Adipose tissue (tissue), 3 donors: ENCODE data around the gene PKIG. TPM values are rescaled to one million over a fixed set of nuclear protein-coding genes. Genes with fewer than 3 reads are reported as not detected.

Experiments used
- H3K27ac ChIP-seq: one replicate; pipeline ENCODE4 v1.5.1; 2013; ENCODE audit warnings: low read depth, low read length
- WGBS, 3 donors: extraction: QIAGEN DNeasy Blood & Tissue Kit; methylation state at CpG; one replicate each; pipeline ENCODE4 v1.1.7; 2013; 5-methylcytosine and 5-hydroxymethylcytosine counted together
- polyA plus RNA-seq, 3 donors: library from polyadenylated mRNA; stranded (reverse); fragments of 200-250 nt; gene quantifications; one replicate each; pipeline ENCODE4 v1.2.3, GENCODE V29; 2013
- donor health status: healthy with polysubstance abuse.
- donor health status: Bipolar disorder and iron deficiency.
- donor health status: healthy.

PKIG gene
- polyA plus RNA-seq, 3 donors = 18.1 to 122 (median 74.4) TPM

DNA sequence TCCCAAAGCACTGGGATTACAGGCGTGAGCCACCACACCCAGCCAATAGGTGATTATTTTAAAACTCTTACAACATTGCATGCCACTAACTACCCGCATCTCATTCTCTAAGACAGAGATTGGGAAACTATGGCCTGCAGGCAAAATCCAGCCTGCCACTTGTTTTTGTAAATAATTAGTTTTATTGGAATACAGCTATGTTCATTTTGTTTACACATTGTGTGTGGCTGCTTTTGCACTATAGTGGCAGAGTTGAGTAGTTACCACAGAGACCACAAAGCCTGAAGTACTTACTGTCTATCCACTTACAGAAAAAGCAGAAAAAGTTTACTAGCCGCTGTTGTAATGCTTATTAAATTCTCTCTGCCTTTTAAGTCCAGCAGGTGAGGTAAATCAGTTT, 16.4 kb upstream of the PKIG start:
- H3K27ac ChIP-seq = no peak overlapping the region
- WGBS, 3 donors = 86 to 95% (median 94%) methylated on average over 3 of the region's 3 CpGs

DNA sequence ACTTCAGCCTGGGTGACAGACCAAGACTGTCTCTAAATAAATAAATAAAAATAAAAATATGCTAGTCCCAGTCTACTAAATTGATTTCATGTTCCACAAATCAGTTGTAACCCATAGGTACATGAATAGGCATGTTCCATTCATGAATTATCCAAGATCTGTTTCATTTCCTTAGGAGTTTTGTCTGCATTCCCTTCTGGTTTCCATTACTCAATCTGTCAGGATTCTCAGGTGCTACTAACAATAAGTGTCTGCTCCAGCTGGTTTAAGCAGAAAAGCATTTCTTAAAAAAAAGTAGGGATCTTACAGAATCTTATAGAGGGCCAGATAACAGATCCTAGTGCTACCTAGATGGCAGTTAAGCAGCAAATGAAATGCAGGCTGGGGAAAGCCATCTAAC, 15.6 kb upstream of the PKIG start:
- no peak overlapping the region for H3K27ac ChIP-seq

- 94 to 100% (median 97%) methylated on average over 1 of the region's 1 CpG for WGBS, 3 donors
- H3K27ac ChIP-seq = no peak overlapping the region
Observed at GRCh38 chr20:44570367-44570766, 12.0 kb upstream of the PKIG start.

DNA sequence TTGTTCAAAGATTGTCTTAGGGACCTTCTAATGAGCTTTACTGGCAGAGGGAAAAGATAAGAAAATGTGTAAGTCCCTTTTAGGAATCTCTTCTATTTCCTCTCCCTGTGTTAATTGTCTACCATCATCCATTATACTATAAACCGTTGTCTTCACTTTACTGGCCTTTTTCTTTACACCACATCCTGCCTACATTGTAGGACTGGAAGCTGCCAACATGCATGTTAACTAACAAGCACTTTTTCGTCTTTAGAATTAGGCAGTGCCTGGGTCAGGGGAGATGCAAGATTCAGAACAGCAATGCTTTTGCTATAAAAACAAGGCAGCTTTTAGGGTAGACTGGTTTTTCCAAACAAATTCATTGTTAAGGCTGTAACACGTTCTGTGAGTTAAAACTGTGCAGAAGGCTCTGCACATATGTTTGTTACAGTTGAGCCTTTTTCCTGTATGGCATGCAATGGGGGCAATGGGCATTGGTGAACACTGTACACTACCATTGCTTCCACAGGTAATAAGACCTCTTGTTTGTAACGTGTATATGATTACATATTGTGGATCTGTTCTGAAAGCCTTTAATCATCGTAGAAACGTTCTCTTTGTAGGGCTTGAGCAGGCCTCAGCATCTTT, 10.9 kb upstream of the PKIG start:
- no peak overlapping the region for H3K27ac ChIP-seq
- 69 to 78% (median 69%) methylated on average over 6 of the region's 6 CpGs for WGBS, 3 donors

- WGBS, 3 donors = 38 to 60% (median 45%) methylated on average over 6 of the region's 6 CpGs
- no peak overlapping the region for H3K27ac ChIP-seq
Observed at GRCh38 chr20:44572551-44573500, 9.6 kb upstream of the PKIG start.

GRCh38 chr20:44573501-44573869, 8.9 kb upstream of the PKIG start:
- WGBS, 3 donors = 88 to 94% (median 90%) methylated on average over 2 of the region's 2 CpGs
- no peak overlapping the region for H3K27ac ChIP-seq

DNA sequence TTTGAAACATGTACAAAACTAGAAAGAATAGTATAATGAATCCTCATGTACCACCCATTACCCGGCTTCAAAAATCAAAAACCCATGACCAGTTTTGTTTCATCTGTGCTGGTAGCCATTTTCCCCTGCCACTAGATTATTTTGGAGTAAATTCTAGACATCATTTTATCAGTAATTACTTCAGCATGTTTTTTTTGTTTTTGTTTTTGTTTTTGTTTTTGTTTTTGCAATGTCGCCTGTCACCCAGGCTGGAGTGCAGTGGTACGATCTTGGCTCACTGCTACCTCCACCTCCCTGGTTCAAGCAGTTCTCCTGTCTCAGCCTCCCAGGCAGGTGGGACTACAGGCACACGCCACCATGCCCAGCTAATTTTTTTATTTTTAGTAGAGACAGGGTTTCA, 8.0 kb upstream of the PKIG start:
- H3K27ac ChIP-seq = no peak overlapping the region
- WGBS, 3 donors = 97 to 98% (median 97%) methylated on average over 4 of the region's 4 CpGs

DNA sequence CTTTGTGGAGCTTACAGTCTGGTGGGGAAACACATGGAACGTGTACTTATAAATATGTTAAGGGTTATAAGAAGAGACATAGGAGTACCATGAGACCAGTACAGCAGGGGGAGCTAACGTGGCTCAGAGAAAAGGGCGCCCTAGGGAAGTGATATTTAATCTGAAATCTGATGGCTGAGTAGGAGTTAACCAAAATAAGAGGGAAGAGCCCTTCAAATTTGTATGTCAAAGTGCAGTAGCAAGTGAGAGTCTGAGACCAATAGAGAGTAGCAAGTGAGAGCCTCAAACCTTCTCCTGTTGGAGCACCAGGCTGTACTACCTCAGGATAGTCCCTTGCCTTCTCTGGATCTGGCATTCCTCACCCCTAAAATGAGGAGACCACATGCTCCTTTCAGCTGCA, 6.1 kb upstream of the PKIG start:
- WGBS, 3 donors = 23 to 72% (median 23%) methylated on average over 3 of the region's 3 CpGs
- peak overlapping the region; percentile 42 for H3K27ac ChIP-seq

DNA sequence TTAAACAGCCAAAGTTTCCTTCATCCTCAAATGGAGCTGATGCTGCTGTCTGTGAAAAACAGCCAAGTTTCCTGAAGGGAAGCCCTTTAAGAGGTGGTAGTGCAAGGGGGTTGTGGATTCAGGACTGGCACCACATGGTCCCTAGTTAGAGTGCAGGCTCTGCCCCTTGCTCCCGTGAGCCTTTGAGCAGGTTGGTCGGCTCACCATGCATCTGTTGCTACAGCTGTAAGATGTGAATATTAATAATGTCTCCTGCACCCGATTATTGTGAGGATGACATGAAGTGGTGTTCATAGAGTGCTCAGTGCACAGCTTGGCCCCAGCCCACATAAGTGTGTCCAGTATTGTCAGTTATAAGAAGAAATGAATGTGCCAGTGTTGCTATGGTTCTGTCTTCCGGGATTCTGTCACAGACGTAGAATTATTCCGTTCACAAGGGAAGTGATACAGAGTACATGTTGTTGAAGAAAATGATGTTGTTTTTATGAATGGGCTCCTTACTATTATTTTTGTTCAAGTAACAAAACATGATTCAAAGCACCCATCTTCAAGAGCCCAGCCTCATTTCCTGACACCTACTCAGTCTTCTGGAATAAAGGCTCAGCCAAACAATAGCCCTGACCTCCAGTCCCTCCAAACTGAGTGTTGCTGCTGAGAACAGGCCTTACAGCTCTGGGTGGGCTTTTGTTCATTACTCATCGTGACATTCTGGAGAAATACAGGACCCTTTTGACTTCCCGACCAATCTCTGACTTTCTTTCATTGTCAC, 2.9 kb upstream of the PKIG start:
- peak overlapping the region; percentile 24 for H3K27ac ChIP-seq
- WGBS, 3 donors = 66 to 80% (median 68%) methylated on average over 8 of the region's 8 CpGs

DNA sequence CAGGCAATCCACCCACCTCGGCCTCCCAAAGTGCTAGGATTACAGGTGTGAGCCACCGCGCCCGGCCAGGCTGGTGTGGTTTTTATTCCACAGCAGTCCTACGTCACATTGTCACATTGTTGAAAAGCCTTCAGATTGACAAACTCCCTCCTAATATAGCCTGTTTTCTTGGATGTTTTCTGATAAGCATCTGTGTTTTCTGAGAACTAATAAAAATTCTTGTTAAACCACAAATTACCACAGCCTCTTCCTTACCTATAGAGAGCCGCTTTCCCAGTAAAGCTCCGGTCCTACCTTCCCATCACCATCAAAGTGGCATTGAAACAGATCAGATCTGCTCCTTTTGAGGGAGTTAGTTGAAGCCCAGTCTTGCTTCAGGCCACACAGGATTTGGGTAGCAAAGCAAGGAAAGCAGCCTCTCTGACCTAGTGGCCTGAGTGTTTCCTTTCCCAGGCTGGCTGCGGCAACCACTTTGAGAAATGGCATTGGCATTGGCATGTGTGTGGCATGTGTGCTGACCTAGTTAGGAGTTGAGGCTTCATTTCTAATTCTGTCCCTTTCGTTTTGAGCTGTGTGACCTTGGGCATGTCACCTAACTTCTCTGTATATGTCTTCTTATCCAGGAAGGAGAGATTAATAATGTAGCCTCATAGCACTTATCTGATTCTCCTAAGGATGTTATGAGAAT, 1.7 kb upstream of the PKIG start:
- 76 to 84% (median 83%) methylated on average over 9 of the region's 9 CpGs for WGBS, 3 donors
- H3K27ac ChIP-seq = peak overlapping the region; percentile 1

DNA sequence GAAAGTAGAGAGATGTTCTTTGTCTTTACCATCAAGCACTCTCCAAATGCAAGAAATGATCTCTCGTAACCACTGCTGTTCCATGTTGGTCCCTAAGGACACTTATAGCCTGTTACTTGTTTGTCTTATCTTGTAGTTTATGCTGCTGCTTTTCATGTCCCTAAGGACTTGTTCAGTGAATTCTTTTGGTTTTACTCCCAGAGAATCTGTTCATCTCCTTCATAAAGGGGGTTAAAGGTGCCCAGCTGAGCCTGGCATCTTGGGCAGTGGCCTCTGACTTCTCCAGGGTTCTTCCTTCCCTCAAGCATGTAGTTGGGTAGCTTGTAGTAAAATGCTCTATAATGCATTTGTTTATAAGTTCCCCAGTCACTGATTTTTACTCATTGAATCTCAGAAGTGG, 864 bp upstream of the PKIG start:
- WGBS, 3 donors = 44 to 94% (median 61%) methylated on average over 1 of the region's 1 CpG
- H3K27ac ChIP-seq = no peak overlapping the region

- no peak overlapping the region for H3K27ac ChIP-seq
- WGBS, 3 donors = 50 to 78% (median 63%) methylated on average over 1 of the region's 1 CpG
Observed at GRCh38 chr20:44583157-44583556, 778 bp downstream of the PKIG start.

- 63 to 95% (median 75%) methylated on average over 4 of the region's 4 CpGs for WGBS, 3 donors
- no peak overlapping the region for H3K27ac ChIP-seq
Observed at GRCh38 chr20:44584162-44584561, 1.8 kb downstream of the PKIG start.

DNA sequence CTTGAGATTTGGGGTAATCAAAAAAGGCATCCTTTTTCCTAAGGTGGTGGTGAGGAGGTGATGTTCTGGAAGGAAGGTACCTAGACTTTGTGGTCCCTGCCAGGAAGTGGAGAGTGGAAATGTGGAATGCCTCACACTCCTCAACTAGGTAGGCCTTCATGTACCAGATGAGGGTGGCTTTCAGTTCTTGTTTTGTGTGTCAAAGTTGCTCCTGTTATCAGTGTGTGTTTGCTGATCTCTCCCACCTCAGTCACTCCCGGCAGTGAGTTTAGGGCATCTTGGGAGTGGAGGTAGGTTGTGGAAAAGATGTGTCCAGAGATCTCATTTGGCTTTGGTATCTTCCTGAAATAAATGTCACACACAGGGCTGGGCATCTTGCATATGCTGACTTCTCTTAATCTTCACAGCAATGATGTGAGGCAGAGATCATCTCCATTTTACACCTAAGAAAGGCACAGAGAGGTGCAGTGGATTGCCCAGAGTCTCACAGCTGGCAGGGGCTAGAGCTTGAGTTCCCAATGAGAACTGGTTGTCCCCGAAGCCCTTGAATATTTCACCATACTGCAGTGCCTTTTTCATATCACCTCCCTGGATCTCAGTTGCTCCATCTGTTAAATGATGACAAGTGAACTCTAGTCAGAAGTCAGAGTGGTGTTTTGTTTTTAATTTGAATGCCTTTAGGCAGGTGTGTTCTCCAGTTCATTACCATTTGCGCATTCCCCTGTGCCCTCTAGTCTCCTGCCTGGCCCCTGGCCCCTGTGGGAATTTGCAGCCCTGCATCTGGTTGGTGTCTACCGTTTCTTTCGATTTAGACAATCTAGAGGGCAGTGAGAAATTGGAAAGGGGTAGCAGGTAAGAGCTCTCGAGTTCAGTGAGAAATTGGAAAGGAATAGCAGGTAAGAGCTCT, 2.9 kb downstream of the PKIG start:
- 71 to 84% (median 80%) methylated on average over 6 of the region's 6 CpGs for WGBS, 3 donors
- H3K27ac ChIP-seq = no peak overlapping the region

- 51 to 79% (median 68%) methylated on average over 3 of the region's 3 CpGs for WGBS, 3 donors
- H3K27ac ChIP-seq = no peak overlapping the region
Observed at GRCh38 chr20:44586289-44586911, 4.0 kb downstream of the PKIG start.

DNA sequence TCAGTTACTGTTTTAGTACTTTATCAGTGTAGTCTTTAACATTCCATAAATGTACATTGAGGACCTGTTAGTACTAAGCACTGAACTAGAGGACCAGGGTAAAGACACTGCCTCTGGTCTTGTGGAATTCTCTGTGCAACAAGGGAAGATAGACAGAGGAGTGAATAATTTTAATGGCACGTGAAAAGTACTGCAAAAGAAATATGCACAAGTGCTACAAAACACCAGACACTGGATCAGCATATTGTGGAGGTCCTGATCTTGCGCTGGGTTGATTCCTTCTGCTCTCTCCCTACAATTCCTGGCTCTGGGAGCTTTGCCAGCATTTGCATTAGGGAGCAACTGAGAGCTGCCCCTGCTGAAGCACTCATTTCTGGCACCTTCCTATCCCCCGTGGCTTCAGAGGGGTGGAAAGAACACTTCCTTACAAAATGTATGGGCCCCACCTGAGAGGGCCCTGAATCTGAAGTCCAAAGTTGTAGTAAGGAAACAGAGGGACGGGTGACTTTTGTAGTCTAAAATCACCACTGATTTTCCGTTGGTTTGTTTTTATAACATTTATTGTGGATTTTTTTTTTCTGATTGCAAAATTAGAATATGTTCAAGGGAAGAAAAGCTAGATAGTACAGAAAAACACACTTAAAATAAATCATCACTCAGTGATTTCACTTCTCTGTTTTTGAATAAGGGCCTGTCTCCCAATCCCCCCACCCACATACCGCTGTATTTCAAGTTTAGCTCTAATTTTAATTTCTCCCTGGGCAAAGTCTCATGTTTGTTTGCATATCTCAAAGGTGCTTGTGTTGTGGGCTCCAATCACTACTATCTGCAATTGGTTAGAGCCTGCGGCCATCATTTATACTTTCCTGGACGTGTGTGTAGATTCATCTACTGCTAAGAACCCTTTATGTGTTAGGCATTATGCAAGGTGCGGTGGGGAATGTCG, 4.9 kb downstream of the PKIG start:
- H3K27ac ChIP-seq = no peak overlapping the region
- 70 to 79% (median 73%) methylated on average over 10 of the region's 10 CpGs for WGBS, 3 donors
